Keratinocyte (primary cell): Measurements from ENCODE around the gene PNPT1. TPM values are rescaled to one million over a fixed set of nuclear protein-coding genes. Genes with fewer than 3 reads are reported as not detected.
"Not testable (repeated sequence)": the region's sequence is repeated elsewhere in the genome, so short reads cannot be mapped to it uniquely, and the experiment has no call there.

Source experiments
- DNase-seq: peaks from one replicate; pipeline ENCODE4 v3.0.0-alpha.2; 2011; ENCODE audit warnings: low read depth, missing footprints, low spot score
- FAIRE-seq: peaks from 2 replicates; lab custom pipeline; 2011; peaks lifted over from hg19 to GRCh38; lab: Jason Lieb, UNC
- H2AFZ ChIP-seq: 2 replicates; pipeline ENCODE4 v1.6.0; 2012; ENCODE audit warnings: low read length, control low read depth, inconsistent platforms; ENCODE audit not compliant: control insufficient read depth
- H3K27ac ChIP-seq: 2 replicates; pipeline ENCODE4 v1.5.1; 2011; ENCODE audit warnings: low read length; ENCODE audit not compliant: control insufficient read depth, insufficient read depth
- H3K27me3 ChIP-seq: 3 replicates; pipeline ENCODE4 v1.6.0; 2011; ENCODE audit warnings: low read length; ENCODE audit not compliant: control insufficient read depth, insufficient read depth; ENCODE audit errors: extremely low read depth
- H3K36me3 ChIP-seq, 2 experiments: 2 replicates in 1 of 2; 3 replicates in 1 of 2; pipeline ENCODE4 v1.5.1; 2011; ENCODE audit warnings: low read length in 2 of 2, mild to moderate bottlenecking in 1 of 2; ENCODE audit not compliant: control insufficient read depth in 2 of 2, insufficient read depth in 2 of 2; ENCODE audit errors: extremely low read depth in 1 of 2
- H3K4me1 ChIP-seq: 3 replicates; pipeline ENCODE4 v1.5.1; 2011; ENCODE audit warnings: low read length; ENCODE audit not compliant: control insufficient read depth, insufficient read depth; ENCODE audit errors: extremely low read depth
- H3K4me2 ChIP-seq: 3 replicates; pipeline ENCODE4 v1.6.0; 2011; ENCODE audit warnings: low read depth, low read length; ENCODE audit not compliant: control insufficient read depth, insufficient read depth; ENCODE audit errors: extremely low read depth
- H3K4me3 ChIP-seq, 3 experiments: fragments of 200-600 bp in 1 of 3; sonication (generic) in 1 of 3; 2 replicates in 2 of 3; 3 replicates in 1 of 3; pipeline ENCODE4 v1.5.1; 2011 to 2016; ENCODE audit warnings: low read length in 3 of 3, mild to moderate bottlenecking in 3 of 3, control low read depth in 2 of 3, inconsistent platforms in 1 of 3, low read depth in 1 of 3, mixed read lengths in 1 of 3, mixed run types in 1 of 3, moderate library complexity in 1 of 3; ENCODE audit not compliant: control insufficient read depth in 2 of 3, insufficient read depth in 2 of 3; ENCODE audit errors: extremely low read depth in 1 of 3
- H3K79me2 ChIP-seq: 2 replicates; pipeline ENCODE4 v1.6.0; 2012; ENCODE audit warnings: low read length; ENCODE audit not compliant: control insufficient read depth, insufficient read depth
- H3K9ac ChIP-seq: 3 replicates; pipeline ENCODE4 v1.6.0; 2011; ENCODE audit warnings: low read length; ENCODE audit not compliant: control insufficient read depth, insufficient read depth; ENCODE audit errors: extremely low read depth
- H3K9me1 ChIP-seq: 3 replicates; pipeline ENCODE4 v1.6.0; 2011; ENCODE audit warnings: low read length; ENCODE audit not compliant: control insufficient read depth, insufficient read depth; ENCODE audit errors: extremely low read depth
- H3K9me3 ChIP-seq: 2 replicates; pipeline ENCODE4 v1.5.1; 2012; ENCODE audit warnings: low read depth, low read length; ENCODE audit not compliant: control insufficient read depth
- H4K20me1 ChIP-seq: 3 replicates; pipeline ENCODE4 v1.6.0; 2011; ENCODE audit warnings: low read length; ENCODE audit not compliant: control insufficient read depth, insufficient read depth; ENCODE audit errors: extremely low read depth
- CTCF ChIP-seq, 3 experiments: IDR thresholded peaks in 1 of 3; conservative IDR thresholded peaks in 1 of 3; optimal IDR thresholded peaks in 1 of 3; 2 replicates in 2 of 3; 3 replicates in 1 of 3; pipeline versions ENCODE3 to v1.5.1; 2011; ENCODE audit warnings: low read length in 3 of 3, mild to moderate bottlenecking in 3 of 3, moderate library complexity in 2 of 3, control low read depth in 1 of 3, inconsistent platforms in 1 of 3; ENCODE audit not compliant: insufficient read depth in 2 of 3; ENCODE audit errors: extremely low read depth in 1 of 3
- EZH2 ChIP-seq: IDR thresholded peaks from one replicate; pipeline ENCODE4 v1.6.1; 2012; ENCODE audit warnings: inconsistent platforms, mild to moderate bottlenecking, low read length, moderate library complexity
- dilution Hi-C: fragments of 300-500 bp; cut with MboI; formaldehyde crosslinking; loops from one replicate; pipeline ENCODE4 v1.7.0; 2020; ENCODE audit warnings: low sequenced_read_pairs; ENCODE audit not compliant: extremely low pct_ligation_motif_present
- polyA plus RNA-seq, 5 experiments: library from polyadenylated mRNA; depleted of rRNA in 3 of 5; stranded (reverse) in 3 of 5; stranded (forward) in 1 of 5; unstranded in 1 of 5; fragments of >200 nt; gene quantifications; 1 replicate in 1 of 5; 2 replicates in 3 of 5; 3 replicates in 1 of 5; pipeline versions ENCODE4 v1.2.1 to v1.2.3, GENCODE V29; 2011 to 2012; ENCODE audit warnings: missing spikeins in 2 of 5, low read depth in 1 of 5, low replicate concordance in 1 of 5

The PNPT1 gene
- polyA plus RNA-seq, 1 donor (not counting 4 experiments of a cell fraction or from before 2014, with no cell fraction given): 36.1 TPM

GRCh38 chr2:55710025-55710424 is 16.4 kb upstream of the PNPT1 start:
- dilution Hi-C loops: no loop called here
- Histone ChIP-seq H3K4me1 (no peaks in the 10 kb centered on the region), H3K27me3 (no peaks in the 10 kb centered on the region), H3K9ac (no peak overlapping the region), H3K79me2 (no peaks in the 10 kb centered on the region), H4K20me1 (no peaks in the 10 kb centered on the region), H3K9me3 (no peaks in the 10 kb centered on the region), H2AFZ (no peak overlapping the region), H3K4me3 (no peak overlapping the region), H3K27ac (no peak overlapping the region), H3K36me3 (no peaks in the 10 kb centered on the region), H3K9me1 (no peaks in the 10 kb centered on the region), H3K4me2 (no peak overlapping the region)
- DNase-seq (no peak), FAIRE-seq (no peak)
- no peak for TF ChIP-seq CTCF (optimal IDR thresholded peaks at IDR 0.05 in 1 of 3, IDR thresholded peaks at IDR 0.05 in 1 of 3, conservative IDR thresholded peaks at IDR 0.05 in 1 of 3; ENCODE audit: extremely low read depth in 1 of 3, insufficient read depth in 2 of 3, low read length in 3 of 3)
- TF ChIP-seq EZH2: no peak

- Histone ChIP-seq H3K27me3 (no peaks in the 10 kb centered on the region), H3K4me2 (no peak overlapping the region), H3K36me3 (no peaks in the 10 kb centered on the region), H3K27ac (no peak overlapping the region), H2AFZ (no peak overlapping the region), H3K9ac (no peak overlapping the region), H3K4me1 (no peaks in the 10 kb centered on the region), H3K79me2 (no peaks in the 10 kb centered on the region), H3K9me3 (no peaks in the 10 kb centered on the region), H3K9me1 (no peaks in the 10 kb centered on the region), H4K20me1 (no peaks in the 10 kb centered on the region), H3K4me3 (no peak overlapping the region)
- no peak for DNase-seq
- no peak for FAIRE-seq
- dilution Hi-C loops: no loop called here
- no peak for TF ChIP-seq EZH2
- no peak for TF ChIP-seq CTCF (optimal IDR thresholded peaks at IDR 0.05 in 1 of 3, IDR thresholded peaks at IDR 0.05 in 1 of 3, conservative IDR thresholded peaks at IDR 0.05 in 1 of 3; ENCODE audit: extremely low read depth in 1 of 3, insufficient read depth in 2 of 3, low read length in 3 of 3)
Observed at GRCh38 chr2:55707751-55708150, 14.1 kb upstream of the PNPT1 start.

- H3K9me1 ChIP-seq, H2AFZ ChIP-seq, DNase-seq, H3K27ac ChIP-seq, H3K36me3 ChIP-seq, H3K4me1 ChIP-seq, H3K4me3 ChIP-seq, H3K4me2 ChIP-seq, H3K9me3 ChIP-seq, H3K79me2 ChIP-seq, FAIRE-seq, H3K9ac ChIP-seq, H4K20me1 ChIP-seq, dilution Hi-C loops, H3K27me3 ChIP-seq: not testable (repeated sequence)
Observed at GRCh38 chr2:55706258-55706657, 12.6 kb upstream of the PNPT1 start.
